ENCODE results near the gene FHOD3.
"Not testable (repeated sequence)": the region's sequence is repeated elsewhere in the genome, so short reads cannot be mapped to it uniquely, and the experiment has no call there.

GRCh38 chr18:36816096-36816495 is 518.6 kb downstream of the FHOD3 start:
- TF ChIP-seq ZNF274 (IDR thresholded peaks at IDR 0.05; ENCODE audit: borderline replicate concordance, extremely low read depth, low read length); CTCF (IDR thresholded peaks at IDR 0.05; ENCODE audit: control extremely low read depth in 1 of 3, insufficient read depth in 1 of 3, low read depth in 1 of 3, low read length in 3 of 3); BCL11A (IDR thresholded peaks at IDR 0.05; ENCODE audit: low read depth in 2 of 2, low read length in 2 of 2); POLR2AphosphoS5 (IDR thresholded peaks at IDR 0.05; ENCODE audit: low read depth, low read length); EP300 (IDR thresholded peaks at IDR 0.05; ENCODE audit: borderline replicate concordance in 1 of 2, low read depth in 2 of 2, low read length in 2 of 2); POLR2A (IDR thresholded peaks at IDR 0.05; ENCODE audit: control extremely low read depth in 1 of 2, low read depth in 2 of 2, low read length in 2 of 2); EZH2 (IDR thresholded peaks at IDR 0.05; ENCODE audit: low read depth, low read length, severe bottlenecking); PHF8 (conservative IDR thresholded peaks at IDR 0.05; ENCODE audit: low read depth, low read length); BACH1 (IDR thresholded peaks at IDR 0.05; ENCODE audit: low read length); EGR1 (IDR thresholded peaks at IDR 0.05; ENCODE audit: borderline replicate concordance, low read depth, low read length); BRCA1 (IDR thresholded peaks at IDR 0.05; ENCODE audit: low read depth, low read length): not testable (repeated sequence)
